GM19467 (cell line): Measurements from ENCODE around the gene CD38.
"Not testable (repeated sequence)": the region's sequence is repeated elsewhere in the genome, so short reads cannot be mapped to it uniquely, and the experiment has no call there.

ENCODE experiments used
- ATAC-seq: cut with Tn5 transposase; IDR thresholded peaks from one replicate; pipeline ENCODE4 v1.9.1; 2021; ENCODE audit warnings: mild to moderate bottlenecking, moderate library complexity; ENCODE audit not compliant: unreplicated experiment

Gene CD38

DNA sequence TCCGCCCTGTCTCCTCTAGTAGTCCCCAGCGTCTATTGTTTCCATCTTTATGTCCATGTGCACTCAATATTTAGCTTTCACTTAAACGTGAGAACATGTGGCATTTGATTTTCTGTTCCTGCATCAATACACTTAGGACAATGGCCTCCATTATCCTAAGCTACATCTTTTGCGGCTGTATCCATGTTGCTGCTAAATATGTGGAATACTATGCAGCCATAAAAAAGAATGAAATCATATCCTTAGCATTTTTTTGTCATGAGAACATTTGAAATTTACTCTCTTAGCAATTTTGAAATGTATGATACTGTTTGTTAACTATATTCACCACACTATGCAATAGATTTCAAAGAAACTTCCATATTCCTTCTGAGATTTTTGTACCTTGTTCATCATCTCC, 19.8 kb upstream of the CD38 start:
- no peak for ATAC-seq

DNA sequence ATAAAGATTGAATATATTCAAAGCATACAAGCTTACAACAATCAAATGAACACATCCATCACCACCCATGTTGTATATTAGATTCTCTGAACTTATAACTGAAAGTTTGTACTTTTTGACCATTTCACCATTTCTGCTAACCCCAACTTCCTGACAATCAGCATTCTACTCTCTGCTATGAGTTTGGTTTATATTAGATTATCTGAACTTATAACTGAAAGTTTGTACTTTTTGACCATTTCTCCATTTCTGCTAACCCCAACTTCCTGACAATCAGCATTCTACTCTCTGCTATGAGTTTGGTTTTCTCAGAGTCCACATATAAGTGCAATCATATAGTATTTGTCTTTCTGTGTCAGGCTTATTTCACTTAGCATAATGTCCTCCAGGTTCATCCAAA, 15.7 kb upstream of the CD38 start:
- not testable (repeated sequence) for ATAC-seq

DNA sequence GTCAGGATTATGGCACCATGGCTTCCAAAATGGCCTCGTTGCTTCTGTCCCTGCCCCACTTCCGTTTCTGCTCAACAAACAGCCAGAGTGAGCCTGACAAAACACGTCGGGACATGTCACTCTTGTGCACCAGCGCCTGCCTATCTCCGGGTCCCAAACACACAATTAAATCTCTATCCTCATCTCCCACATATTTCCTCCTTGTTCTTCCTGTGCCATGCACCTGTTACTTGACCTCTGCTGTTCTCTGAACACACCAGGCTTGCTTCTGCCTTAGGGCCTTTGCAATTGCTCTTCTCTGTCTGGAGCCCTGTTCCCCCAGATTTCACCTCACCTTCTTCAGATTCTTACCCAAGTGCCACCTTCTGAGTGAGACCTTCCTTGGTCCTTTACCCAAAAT, 12.7 kb upstream of the CD38 start:
- ATAC-seq, result no peak

DNA sequence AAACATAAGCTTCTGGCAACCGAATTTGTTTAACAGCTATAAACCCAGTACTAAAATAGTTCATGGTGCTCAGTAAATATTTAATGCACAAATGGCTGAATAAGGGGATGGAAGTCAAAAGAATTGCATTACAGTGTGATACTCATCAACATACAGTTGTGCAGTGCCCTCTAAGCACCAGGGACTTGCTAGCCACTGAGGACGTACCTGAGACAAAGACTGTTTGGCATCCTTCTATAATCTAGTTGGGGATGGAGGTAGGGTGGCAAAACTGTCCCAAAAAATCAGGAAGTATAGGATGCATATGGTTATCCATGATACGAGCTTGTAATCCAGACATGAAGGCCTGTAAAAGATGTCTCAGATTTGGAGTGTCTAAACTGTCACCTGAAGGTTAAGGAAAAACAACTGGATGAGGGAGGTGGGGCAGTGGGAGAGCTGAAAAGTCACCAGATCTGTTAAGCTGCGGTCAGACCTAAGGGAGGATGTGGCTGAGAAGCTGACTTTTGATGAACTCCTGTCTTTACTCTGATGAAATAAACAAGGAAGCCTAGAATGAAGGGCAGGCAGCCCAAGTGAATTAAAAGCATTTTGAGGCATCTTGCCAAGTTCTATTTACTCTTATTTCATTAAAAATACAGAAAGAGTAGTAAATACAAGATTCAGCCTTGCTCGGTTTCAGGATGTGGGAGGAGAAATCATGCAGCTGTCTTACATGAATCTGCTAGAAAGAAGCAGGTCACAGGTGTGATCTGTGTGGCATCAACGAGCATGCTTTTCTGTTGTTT, 12.0 kb upstream of the CD38 start:
- ATAC-seq, result peak; percentile 65

DNA sequence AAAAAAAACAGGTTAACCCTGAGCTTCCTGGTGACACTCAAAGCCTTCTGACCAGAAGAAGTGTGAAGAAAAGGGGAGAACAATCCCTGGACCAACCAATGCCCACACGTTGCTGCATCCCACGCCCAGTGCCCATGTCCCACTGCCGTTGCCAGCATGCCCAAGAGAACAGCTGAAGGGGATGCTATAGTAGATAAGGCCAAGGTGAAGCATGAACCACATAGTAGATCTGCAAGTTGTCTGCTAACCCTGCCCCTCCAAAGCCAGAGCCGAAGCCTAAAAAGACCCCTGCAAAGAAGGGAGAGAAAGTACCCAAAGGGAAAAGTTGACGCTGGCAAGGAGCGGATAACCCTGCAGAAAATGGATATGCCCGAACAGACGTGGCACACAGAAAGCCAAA, 11.3 kb upstream of the CD38 start:
- no peak for ATAC-seq

DNA sequence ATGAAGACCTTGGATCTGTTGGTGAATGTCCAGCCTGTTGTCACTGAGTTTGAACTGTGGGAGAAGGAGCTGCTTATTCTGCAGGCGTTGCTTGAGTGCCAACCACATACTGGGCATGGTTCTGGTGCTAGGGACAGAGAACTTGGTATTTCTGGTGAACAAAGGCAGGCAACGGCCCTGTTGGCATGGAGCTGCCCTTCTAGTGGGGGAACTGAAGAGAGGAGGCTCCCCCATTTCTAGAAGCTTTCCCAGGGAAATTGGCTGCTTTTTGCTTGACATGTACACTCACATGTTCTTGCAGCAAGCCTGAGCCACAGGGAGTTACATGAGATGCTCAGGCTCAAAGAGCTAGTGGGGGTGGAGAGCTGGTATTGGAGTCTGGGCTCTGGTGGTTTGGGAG, 8.9 kb upstream of the CD38 start:
- no peak for ATAC-seq

DNA sequence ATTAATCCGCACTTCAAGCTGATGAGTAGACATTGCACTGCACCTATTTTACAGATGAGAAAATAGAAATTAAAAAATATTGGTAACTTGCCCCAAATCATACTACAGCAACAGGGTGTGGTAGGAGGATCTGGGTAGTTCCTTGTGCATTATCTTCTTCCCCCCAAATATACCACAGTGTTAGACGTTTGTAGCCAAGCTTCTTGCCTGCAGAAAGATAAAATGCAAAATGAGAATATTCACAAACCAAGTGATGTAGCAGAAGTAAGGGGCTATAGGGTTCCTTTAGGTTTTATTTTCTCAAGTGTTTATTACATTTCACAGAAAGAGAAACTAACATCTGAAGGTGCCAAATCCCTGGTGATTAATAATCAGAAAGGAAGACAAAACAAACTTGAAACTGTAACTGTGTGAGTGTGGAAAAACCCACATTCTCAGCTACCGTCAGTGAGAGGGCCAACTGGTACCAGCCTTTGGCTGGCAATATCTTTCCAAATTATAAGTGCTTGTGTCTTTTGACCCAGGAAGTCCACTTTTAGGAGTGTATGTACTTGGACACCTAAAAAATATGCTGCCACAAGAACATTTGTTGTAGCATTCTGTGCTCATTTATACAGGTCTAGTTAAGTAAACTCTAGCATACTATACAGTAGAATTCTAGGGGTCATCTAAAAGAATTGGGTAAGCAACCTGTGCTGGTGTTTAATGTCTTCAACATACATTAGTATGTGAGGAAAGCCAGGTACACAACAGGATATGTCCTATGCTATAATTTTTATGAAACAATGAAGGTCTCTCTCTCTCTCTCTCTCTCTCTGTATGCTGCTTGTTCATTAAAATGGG, 6.7 kb upstream of the CD38 start:
- ATAC-seq, result peak; percentile 64

DNA sequence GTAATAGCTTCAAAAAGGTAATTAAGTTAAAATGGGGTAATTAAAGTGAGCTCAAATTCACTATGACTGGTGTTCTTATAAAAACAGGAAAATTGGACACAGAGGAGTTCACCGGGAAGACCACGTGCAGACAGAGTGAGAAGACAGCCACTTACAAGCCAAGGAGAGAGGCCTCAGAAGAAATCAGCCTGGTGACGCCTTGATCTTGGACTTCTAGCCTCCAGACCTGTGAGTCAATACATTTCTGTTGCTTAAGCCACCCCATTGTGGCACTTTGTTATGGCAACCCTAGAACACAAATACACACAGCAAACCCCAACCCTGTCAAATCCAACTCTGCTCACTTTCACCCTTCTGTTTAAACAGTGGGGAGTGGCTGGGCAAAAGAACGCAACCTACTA, 4.1 kb upstream of the CD38 start:
- ATAC-seq, result no peak

DNA sequence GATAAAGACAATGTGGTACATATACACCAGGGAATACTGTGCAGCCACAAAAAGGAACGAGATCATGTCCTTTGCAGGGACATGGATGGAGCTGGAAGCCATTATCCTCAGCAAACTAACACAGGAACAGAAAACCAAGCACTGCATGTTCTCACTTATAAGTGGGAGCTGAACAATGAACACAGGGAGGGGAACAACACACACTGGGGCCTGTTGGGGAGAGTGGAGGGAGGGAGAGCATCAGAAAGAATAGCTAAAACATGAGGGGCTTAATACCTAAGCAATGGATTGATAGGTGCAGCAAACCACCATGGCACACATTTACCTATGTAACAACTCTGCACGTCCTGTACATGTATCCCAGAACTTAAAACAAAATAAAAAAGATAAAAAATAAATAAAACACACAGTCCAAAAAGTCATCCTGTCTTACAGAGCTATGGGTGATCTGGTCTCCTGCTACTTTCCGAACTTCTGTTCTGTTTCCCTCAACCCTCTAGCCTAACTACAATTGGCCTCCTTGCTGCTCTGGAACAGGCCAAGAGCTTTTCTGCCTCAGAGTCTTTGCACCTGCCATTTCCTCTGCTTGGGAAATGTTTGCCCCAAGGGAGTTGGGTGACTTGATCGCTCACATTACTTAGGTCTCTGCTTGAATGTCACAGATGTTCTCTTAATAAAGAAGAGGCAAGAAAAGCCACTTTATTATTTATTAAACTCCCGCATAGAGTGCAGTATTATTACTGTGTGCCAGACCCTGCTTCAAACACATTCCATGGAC, 1.1 kb upstream of the CD38 start:
- ATAC-seq, result no peak

DNA sequence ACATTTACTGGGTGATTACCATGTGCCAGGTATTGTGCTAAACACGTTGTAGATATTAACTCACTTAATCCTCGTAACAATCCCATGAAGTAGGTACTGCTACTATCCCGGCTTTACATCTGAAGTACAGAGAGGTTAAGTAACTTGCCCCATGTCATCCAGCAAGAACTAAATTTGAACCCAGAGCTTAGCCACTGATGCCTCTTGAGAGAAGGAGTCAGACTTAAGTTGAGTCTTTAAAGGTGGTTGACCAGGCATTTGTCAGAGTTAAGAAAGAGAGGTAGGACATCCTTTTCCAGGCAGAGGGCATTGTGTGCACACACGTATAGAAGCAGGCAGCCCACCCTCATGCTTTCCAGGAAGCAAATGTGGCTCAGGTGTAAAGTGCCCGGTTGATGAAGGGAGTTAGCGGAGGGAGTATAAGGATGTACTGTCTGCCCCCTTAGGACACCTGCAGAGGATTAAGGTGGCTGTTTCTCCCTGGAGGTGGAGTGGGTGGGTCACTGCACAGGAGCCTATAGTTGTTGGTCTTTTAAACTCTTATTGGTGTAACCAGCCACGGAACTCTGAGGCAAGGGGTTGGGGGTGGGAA, 335 bp upstream of the CD38 start:
- ATAC-seq, result no peak

DNA sequence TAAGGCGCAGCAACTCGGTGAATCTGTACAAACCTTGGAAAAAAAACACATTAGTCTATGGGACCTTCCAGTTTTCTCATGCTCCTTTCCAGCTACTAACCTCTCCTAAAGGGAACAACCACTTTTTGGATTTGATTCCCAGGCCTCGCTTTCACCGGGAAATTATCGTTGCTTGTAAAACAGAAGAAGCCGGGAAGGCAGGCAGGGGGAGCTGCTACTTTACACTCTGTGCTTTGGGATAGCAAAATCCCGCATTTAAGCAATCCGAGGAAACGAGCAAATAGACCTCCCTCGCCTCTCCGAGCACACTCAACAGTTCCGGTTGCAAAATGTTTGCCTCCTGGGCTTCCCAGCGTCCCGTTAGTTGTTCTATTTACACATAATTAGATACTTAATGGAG, 1.2 kb downstream of the CD38 start:
- no peak for ATAC-seq

DNA sequence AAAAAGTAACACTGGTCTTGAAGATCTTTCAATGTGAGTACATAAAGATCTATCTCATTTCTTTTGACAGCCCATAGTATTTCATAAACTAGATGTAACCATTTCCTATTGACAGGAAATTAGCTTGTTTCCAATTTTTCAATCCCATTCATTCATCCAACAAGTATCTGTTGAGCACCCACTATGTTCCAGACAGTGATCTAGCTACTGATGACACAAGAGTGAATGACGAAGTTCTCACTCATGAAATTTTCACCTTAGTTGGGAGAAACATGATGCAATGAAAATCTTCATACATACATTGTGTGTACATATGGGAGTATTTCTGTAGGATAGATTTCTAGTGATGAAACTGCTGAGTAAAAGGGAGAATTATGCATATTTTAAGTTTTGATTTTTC, 1.7 kb downstream of the CD38 start:
- no peak for ATAC-seq

DNA sequence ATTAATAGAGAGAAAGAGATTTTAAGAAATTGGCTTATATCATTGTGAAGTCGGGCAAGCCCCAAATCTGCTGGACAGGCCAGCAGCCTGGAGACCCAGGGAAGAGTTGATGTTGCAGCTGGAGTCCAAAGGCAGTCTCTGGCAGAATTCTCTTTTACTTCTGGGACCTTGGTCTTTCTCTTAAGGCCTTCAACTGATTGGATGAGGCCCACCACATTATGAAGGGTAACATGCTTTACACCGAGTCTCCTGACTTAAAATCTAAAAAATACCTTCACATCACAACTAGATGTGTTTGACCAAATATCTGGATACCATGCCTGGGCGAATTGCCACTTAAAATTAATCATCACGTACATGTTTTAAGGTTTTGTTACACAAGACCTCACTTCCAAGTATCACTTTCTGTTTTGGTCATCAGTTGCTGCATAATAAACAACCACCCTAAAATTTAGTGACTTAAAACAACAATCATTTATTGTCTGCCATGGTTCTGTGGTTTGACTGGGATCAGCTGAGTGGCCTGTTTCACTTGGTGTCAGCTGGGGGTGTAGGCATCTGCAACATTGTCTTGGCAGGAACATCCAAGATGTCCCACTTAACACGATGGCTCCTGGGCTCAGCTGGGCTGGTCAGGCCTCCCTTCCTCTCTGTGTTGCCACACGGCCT, 3.4 kb downstream of the CD38 start:
- ATAC-seq, result no peak

DNA sequence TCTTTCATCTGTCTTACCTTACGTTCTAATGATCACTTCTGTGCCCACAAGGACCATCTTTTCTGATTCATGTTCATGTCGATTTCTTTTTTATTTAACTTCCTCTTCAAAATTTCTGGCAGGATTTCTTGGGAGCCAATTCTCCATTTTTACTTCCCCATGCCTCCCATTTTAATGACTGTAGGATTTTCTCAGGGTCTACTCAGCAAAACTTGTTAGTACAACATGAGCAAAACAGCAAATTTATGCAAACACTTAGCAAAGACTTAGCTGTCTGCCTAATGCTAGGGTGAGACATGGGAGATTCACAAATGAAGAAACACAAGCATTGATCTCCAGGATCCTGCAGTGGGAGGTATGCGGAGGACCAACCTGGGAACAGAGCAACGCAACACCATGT, 5.5 kb downstream of the CD38 start:
- no peak for ATAC-seq

DNA sequence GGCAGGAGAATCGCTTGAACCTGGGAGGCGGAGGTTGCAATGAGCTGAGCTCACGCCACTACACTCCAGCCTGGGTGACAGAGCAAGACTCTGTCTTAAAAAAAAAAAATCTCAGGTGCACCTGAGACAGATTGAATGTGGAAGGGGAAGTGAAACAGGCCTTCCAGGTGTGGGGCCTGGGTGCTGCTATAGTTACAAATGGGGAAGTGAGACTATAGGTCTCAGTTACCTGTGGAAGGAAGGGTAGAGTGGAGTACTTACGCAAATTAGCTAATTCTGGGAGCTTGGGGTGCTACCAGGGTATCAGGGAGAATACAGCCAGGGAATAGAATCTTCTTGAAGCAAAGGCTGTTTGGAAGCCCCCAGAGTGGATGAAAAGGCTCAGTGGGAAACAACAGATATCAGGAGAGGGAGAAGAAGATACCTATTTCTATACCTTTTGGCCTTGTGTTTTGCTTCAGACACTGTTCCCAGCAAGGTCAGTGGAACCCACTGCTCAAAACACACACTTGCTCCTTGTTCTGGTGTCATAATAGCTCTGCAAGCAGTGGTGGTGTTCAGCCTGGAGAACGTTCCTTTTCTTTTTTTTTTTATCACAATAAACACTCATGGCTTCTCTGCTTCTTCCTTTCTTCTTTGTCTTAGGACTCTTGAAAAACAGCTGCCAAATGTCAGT, 7.0 kb downstream of the CD38 start:
- ATAC-seq, result peak; percentile 76

DNA sequence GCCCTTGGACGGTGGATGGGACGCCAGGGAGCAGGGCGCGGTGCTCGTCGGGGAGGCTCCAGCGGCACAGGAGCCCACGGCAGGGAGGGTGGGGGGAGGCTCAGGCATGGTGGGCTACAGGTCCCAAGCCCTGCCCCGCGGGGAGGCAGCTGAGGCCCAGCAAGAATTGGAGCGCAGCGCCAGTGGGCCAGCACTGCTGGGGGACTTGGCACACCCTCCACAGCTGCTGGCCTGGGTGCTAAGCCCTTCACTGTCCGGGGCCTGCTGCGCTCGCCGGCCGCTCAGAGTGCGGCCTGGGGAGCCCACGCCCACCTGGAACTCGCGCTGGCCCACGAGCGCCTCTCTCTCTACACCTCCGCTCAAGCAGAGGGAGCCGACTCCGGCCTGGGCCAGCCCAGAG, 8.6 kb downstream of the CD38 start:
- ATAC-seq, result no peak

DNA sequence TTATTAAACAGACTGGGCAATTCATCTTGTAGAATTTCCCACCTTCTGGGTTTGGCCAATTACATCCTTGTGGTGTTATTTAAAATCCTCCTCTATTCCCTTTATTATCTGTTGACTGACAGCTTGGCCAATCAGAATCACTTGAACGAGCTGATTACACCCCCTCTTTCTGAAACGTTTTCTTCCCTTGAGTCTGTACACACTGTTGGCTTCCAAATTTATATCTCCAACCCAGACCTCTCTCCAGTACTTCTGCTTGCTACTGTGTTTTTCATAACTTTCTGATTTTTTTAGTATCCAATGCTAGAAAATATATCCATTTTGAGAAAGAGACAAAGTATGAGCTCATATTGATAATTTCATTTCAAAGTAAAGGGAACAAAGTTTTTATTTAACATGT, 14.8 kb downstream of the CD38 start:
- no peak for ATAC-seq

DNA sequence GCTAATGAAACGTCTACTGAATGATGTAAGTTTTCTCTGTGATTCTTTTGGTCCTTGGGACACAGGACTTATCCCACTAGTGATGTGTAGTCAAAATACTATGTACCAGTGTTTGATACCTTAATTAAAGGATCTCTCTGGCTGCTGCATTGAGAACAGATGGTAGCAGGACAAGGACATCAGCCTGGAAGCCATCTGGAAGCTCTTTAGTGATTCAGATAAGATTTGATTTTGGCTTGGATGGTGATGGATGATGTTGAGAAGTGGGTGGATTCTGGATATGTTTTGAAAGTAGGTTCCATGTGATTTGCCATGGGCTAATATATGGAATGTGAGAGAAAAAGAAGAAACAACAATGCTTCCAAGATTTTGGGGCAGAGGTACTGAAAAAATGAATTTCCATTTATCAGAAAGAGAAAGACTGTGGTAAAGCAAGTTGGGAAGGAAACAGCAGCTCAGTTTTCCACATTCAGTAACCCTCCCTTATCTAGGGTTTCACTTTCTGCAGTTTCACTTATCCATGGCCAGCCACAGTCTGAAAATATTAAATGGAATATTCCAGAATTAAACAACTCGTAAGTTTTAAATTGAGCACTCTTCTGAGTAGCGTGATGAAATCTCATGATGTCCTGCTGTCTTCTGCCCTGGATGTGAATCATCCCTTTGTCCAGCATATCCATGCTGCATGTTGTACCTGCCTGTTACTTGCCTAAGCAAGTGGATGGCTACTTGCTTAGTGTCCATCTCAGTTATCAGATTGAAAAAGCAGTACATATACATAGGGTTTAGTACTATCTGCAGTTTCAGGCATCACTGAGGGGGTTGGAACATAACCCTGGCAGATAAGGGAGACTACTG, 15.6 kb downstream of the CD38 start:
- no peak for ATAC-seq

DNA sequence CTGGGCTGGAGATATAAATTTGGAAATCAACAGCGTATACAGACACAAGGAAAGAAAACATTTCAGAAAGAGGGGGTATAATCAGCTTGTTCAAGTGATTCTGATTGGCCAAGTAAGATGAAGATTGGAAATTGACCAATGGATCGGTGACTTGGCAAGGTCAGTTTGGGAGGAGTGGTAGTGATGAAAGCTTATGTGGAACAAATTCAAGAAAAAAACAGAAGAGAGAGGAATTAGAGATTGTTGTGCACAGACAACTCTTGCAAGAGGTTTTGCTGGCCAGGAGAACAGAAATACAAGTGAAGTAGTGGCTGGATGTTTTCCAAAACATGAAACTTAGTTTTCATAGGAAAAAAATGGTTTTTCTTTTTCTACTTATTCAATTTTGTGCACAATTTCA, 16.3 kb downstream of the CD38 start:
- no peak for ATAC-seq
